ENCODE results near the gene ZNF575.

GRCh38 chr19:43518051-43518450, 14.9 kb upstream of the ZNF575 start:
- no peak for TF ChIP-seq CTCF (IDR thresholded peaks at IDR 0.05 in 4 of 5, conservative IDR thresholded peaks at IDR 0.05 in 1 of 5)
- TF ChIP-seq POLR2A (IDR thresholded peaks at IDR 0.05): no peak
